ENCODE results near the gene LONRF2. TPM values are rescaled to one million over a fixed set of nuclear protein-coding genes. Genes with fewer than 3 reads are reported as not detected.
A peak's percentile ranks its signal among the peaks of the same experiment; 100 is the strongest.

LONRF2 gene
- total RNA-seq, 1 donor from 2014 or later = not detected

DNA sequence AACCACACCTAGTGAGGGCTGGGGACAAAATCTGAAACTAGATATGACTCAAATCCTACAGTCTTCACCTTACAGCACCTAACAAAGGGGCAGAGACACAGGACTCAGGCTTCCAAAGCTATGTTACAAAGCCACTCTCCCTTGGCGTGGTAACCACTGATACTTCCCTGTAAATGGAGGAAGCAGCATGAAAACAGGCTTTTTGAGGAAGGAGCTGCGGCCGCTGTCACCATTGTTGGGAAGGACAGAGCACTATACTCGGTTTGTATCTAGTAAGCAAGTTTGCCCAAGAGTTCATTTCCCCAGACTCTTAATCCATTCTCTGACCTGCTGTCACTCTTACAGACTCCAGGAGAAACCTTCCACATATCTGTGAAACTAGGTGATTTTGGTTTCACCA, 60.3 kb downstream of the LONRF2 start:
- H3K27me3 Mint-ChIP-seq (ENCODE audit: unreplicated experiment) = peaks cover 2% of the 10 kb centered on the region
- DNase-seq (ENCODE audit: low spot score) = no peak
- H3K4me1 Mint-ChIP-seq (ENCODE audit: unreplicated experiment) = no peaks in the 10 kb centered on the region
- TF ChIP-seq, protein P1, sequence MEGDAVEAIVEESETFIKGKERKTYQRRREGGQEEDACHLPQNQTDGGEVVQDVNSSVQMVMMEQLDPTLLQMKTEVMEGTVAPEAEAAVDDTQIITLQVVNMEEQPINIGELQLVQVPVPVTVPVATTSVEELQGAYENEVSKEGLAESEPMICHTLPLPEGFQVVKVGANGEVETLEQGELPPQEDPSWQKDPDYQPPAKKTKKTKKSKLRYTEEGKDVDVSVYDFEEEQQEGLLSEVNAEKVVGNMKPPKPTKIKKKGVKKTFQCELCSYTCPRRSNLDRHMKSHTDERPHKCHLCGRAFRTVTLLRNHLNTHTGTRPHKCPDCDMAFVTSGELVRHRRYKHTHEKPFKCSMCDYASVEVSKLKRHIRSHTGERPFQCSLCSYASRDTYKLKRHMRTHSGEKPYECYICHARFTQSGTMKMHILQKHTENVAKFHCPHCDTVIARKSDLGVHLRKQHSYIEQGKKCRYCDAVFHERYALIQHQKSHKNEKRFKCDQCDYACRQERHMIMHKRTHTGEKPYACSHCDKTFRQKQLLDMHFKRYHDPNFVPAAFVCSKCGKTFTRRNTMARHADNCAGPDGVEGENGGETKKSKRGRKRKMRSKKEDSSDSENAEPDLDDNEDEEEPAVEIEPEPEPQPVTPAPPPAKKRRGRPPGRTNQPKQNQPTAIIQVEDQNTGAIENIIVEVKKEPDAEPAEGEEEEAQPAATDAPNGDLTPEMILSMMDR (IDR thresholded peaks at IDR 0.05; ENCODE audit: unreplicated experiment) = no peak
- no peak overlapping the region for H3K27ac Mint-ChIP-seq (ENCODE audit: unreplicated experiment)
- no peaks in the 10 kb centered on the region for H3K9me3 Mint-ChIP-seq (ENCODE audit: unreplicated experiment)
- H3K4me3 Mint-ChIP-seq (ENCODE audit: unreplicated experiment) = no peak overlapping the region
- no peaks in the 10 kb centered on the region for H3K36me3 Mint-ChIP-seq (ENCODE audit: low read depth, unreplicated experiment)

DNA sequence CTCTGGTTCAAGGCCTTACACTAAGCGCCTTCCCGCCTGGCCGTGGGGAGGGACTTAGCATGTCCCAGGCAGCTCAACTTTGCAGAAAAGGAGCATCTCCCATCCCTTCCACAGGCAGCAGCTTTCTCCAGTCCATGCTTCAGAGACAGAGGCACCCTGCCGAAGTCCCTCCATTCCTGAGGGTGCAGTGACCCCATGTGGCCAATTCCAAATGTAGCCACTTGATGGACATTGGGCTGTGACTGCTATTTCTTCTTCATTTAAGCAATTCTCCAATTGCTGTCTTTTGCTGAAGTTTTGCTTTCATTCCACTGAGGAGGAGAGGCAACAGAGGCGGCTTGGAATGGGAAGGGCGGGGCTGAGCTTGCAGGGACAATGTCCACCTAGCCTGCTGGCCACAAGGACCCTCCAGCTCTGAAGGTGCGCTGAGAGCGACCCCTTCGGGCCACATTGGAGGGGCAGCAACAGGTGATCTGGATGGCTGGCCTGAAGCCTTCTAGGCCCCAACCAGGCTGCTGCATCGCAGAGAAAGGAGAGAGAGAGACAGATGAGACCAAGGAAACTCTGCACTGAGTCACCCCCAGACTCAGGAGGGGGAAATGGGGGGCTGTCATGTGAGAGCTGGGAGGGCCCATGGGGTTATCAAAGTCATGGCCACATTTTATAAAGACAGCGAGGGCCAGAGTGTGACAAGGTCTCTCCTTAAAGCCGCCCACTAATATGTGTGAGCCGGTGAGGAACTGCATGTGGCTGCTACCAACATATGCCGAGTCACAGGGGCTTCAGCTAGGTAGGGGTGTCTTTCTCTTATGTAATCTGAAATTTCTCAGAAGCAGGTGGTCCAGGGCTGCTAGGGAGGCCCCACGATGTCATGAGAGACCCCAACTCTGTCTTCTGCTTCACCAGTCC, 61.3 kb downstream of the LONRF2 start:
- H3K27me3 Mint-ChIP-seq (ENCODE audit: unreplicated experiment) = no peaks in the 10 kb centered on the region
- H3K4me3 Mint-ChIP-seq (ENCODE audit: unreplicated experiment) = no peak overlapping the region
- H3K36me3 Mint-ChIP-seq (ENCODE audit: low read depth, unreplicated experiment) = no peaks in the 10 kb centered on the region
- no peak overlapping the region for H3K27ac Mint-ChIP-seq (ENCODE audit: unreplicated experiment)
- peak; percentile 61 for DNase-seq (ENCODE audit: low spot score)
- H3K4me1 Mint-ChIP-seq (ENCODE audit: unreplicated experiment) = no peaks in the 10 kb centered on the region
- TF ChIP-seq, protein P1 (IDR thresholded peaks at IDR 0.05; ENCODE audit: unreplicated experiment) = peak; percentile 47
- no peaks in the 10 kb centered on the region for H3K9me3 Mint-ChIP-seq (ENCODE audit: unreplicated experiment)

DNA sequence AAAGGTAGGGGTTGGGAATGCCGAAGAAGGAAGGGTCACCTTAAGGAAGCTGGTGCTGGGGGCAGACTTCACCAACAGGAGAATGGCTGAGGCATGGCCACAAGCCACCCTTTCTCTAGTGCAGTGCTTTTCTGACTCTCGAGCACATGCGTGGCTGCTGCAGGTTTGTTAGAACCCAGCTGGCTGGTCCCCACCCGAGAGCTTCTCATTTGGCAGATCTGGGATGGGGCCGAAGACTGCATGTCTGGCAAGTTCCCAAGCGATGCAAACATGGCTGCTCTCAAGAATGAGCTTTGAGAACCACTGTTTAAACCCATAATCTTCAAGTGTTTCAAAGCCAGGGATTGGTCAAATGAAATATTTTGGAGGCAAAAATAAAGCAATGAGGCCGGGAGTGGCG, 63.2 kb downstream of the LONRF2 start:
- Mint-ChIP-seq H3K4me1 (ENCODE audit: unreplicated experiment) (no peaks in the 10 kb centered on the region), H3K4me3 (ENCODE audit: unreplicated experiment) (no peak overlapping the region), H3K9me3 (ENCODE audit: unreplicated experiment) (no peaks in the 10 kb centered on the region), H3K27ac (ENCODE audit: unreplicated experiment) (no peak overlapping the region), H3K36me3 (ENCODE audit: low read depth, unreplicated experiment) (no peaks in the 10 kb centered on the region), H3K27me3 (ENCODE audit: unreplicated experiment) (no peaks in the 10 kb centered on the region)
- DNase-seq (ENCODE audit: low spot score) = no peak
- TF ChIP-seq, protein P1 (IDR thresholded peaks at IDR 0.05; ENCODE audit: unreplicated experiment) = no peak

DNA sequence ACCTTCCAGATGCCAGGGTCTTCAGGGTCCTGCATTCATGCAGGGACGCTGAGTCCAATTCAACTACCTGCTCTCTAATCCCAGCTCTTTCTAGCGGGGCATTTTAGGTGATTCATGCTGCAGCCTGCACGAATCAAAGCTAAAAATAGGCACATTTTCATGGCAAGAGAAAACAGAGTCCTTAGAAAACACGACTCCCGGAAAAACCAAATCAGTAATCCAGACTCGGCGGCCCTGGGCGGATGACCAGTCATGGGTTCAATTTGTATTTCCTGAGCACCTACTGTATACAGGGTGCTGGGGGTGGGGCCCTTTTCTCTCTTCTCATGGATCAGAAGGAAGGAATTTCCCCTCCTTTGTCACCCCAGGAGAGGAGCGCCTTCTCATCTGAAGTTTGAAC, 64.4 kb downstream of the LONRF2 start:
- DNase-seq (ENCODE audit: low spot score) = no peak
- TF ChIP-seq, protein P1 (IDR thresholded peaks at IDR 0.05; ENCODE audit: unreplicated experiment) = no peak
- Mint-ChIP-seq H3K4me1 (ENCODE audit: unreplicated experiment) (no peaks in the 10 kb centered on the region), H3K4me3 (ENCODE audit: unreplicated experiment) (no peak overlapping the region), H3K27ac (ENCODE audit: unreplicated experiment) (no peak overlapping the region), H3K36me3 (ENCODE audit: low read depth, unreplicated experiment) (no peaks in the 10 kb centered on the region), H3K27me3 (ENCODE audit: unreplicated experiment) (no peaks in the 10 kb centered on the region), H3K9me3 (ENCODE audit: unreplicated experiment) (no peaks in the 10 kb centered on the region)

DNA sequence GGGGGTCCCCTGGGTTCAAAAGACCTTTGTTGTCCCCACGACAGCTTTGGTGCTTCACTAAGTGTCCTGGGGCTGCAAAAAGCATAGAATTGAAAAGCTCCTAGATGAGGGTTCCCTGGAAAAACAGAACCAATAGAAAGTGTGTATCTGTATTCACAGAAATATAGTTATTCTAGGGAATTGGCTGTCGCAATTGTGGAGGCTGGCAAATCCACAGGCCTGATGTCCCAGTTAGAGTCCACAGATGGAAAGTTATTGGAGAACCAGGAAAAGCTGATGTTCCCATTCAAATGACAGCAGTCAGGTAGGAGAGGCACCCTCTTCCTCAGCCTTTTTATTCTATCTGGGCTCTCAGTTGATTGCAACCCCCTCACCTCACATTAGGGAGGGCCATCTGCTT, 65.5 kb downstream of the LONRF2 start:
- H3K9me3 Mint-ChIP-seq (ENCODE audit: unreplicated experiment) = no peaks in the 10 kb centered on the region
- H3K4me1 Mint-ChIP-seq (ENCODE audit: unreplicated experiment) = no peaks in the 10 kb centered on the region
- TF ChIP-seq, protein P1 (IDR thresholded peaks at IDR 0.05; ENCODE audit: unreplicated experiment) = no peak
- no peak for DNase-seq (ENCODE audit: low spot score)
- no peaks in the 10 kb centered on the region for H3K27me3 Mint-ChIP-seq (ENCODE audit: unreplicated experiment)
- H3K4me3 Mint-ChIP-seq (ENCODE audit: unreplicated experiment) = no peak overlapping the region
- H3K27ac Mint-ChIP-seq (ENCODE audit: unreplicated experiment) = no peak overlapping the region
- no peaks in the 10 kb centered on the region for H3K36me3 Mint-ChIP-seq (ENCODE audit: low read depth, unreplicated experiment)
